Activated T-helper 1 cell treated with anti-CD3 and anti-CD28 coated beads, Interleukin-12 subunit alpha, Interleukin-12 subunit beta, Interleukin-2, Interleukin-4 antibody, amounts not matched to agents 30 ng/mL and 10 ng/mL and 1 ng/mL, durations not matched to agents 14 hours and 24 hours and 36 hours (primary cell): ENCODE data around the gene NPTN. TPM values are rescaled to one million over a fixed set of nuclear protein-coding genes. Genes with fewer than 3 reads are reported as not detected.
"Not testable (repeated sequence)": the region's sequence is repeated elsewhere in the genome, so short reads cannot be mapped to it uniquely, and the experiment has no call there.

Experiments
- DNase-seq: peaks from one replicate; pipeline ENCODE4 v3.0.0; 2021; ENCODE audit warnings: low spot score
- H3K27ac Mint-ChIP-seq: one replicate; pipeline ENCODE4 v1.8.0; 2021; ENCODE audit warnings: mild to moderate bottlenecking, mixed read lengths
- H3K27me3 Mint-ChIP-seq: one replicate; pipeline ENCODE4 v1.8.0; 2022; ENCODE audit warnings: mild to moderate bottlenecking, moderate library complexity, mixed read lengths; ENCODE audit not compliant: insufficient read depth
- H3K36me3 Mint-ChIP-seq: one replicate; pipeline ENCODE4 v1.8.0; 2021; ENCODE audit warnings: low read depth, mixed read lengths
- H3K4me1 Mint-ChIP-seq: one replicate; pipeline ENCODE4 v1.8.0; 2021; ENCODE audit warnings: low read depth, mixed read lengths
- H3K4me3 Mint-ChIP-seq: one replicate; pipeline ENCODE4 v1.8.0; 2021; ENCODE audit warnings: mild to moderate bottlenecking, moderate library complexity, mixed read lengths
- H3K9me3 Mint-ChIP-seq: one replicate; pipeline ENCODE4 v1.8.0; 2021; ENCODE audit warnings: mixed read lengths
- intact Hi-C: fragments of 100-400 bp; cut with micrococcal nuclease; formaldehyde crosslinking; loops from one replicate; pipeline ENCODE4 v1.15.1; 2024
- total RNA-seq: library from RNA; stranded (reverse); gene quantifications from 2 replicates; pipeline ENCODE4 v1.2.3, GENCODE V29; 2022

Gene NPTN
- total RNA-seq, 1 donor from 2014 or later: 91.2 TPM

GRCh38 chr15:73655724-73656123 is 22.5 kb upstream of the NPTN start:
- DNase-seq: no peak
- Mint-ChIP-seq H3K36me3 (no peaks in the 10 kb centered on the region), H3K27ac (no peak overlapping the region), H3K27me3 (peaks cover 22% of the 10 kb centered on the region), H3K4me1 (peaks cover 5% of the 10 kb centered on the region), H3K9me3 (no peaks in the 10 kb centered on the region), H3K4me3 (no peak overlapping the region)
- intact Hi-C loops: no loop called here

DNA sequence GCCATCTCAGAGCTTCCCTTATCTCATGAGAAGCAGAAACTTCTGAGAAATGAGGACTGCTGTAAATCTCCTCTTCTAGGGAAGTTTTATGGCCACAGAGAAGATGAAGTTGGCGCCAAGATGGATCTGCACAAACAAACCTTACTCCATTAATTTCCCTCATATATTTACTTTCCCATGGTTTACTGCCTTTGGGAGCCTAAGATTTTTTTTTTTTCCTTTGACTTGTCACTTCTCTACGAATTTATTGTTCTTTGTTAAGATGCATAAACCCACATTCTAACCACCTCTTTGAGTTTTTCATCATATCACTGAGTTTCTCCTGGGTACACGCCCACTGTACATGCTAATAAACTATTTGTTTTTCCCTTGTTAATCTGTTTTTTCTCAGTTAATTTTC is 21.5 kb upstream of the NPTN start:
- H3K4me1 Mint-ChIP-seq: peaks cover 12% of the 10 kb centered on the region
- peaks cover 19% of the 10 kb centered on the region for H3K27me3 Mint-ChIP-seq
- H3K4me3 Mint-ChIP-seq: no peak overlapping the region
- intact Hi-C loops: no loop called here
- H3K9me3 Mint-ChIP-seq: no peaks in the 10 kb centered on the region
- no peak overlapping the region for H3K27ac Mint-ChIP-seq
- no peaks in the 10 kb centered on the region for H3K36me3 Mint-ChIP-seq
- no peak for DNase-seq

GRCh38 chr15:73650416-73651126 is 17.4 kb upstream of the NPTN start:
- no peaks in the 10 kb centered on the region for H3K9me3 Mint-ChIP-seq
- DNase-seq: no peak
- no peak overlapping the region for H3K4me3 Mint-ChIP-seq
- H3K27me3 Mint-ChIP-seq: peaks cover 9% of the 10 kb centered on the region
- peaks cover 12% of the 10 kb centered on the region for H3K4me1 Mint-ChIP-seq
- H3K36me3 Mint-ChIP-seq: no peaks in the 10 kb centered on the region
- intact Hi-C loops: loop anchor here (2.0 kb wide), 2 partner anchors 14 to 26 kb away; no protein-coding TSS in a partner anchor
- peak overlapping the region; percentile 47 for H3K27ac Mint-ChIP-seq

DNA sequence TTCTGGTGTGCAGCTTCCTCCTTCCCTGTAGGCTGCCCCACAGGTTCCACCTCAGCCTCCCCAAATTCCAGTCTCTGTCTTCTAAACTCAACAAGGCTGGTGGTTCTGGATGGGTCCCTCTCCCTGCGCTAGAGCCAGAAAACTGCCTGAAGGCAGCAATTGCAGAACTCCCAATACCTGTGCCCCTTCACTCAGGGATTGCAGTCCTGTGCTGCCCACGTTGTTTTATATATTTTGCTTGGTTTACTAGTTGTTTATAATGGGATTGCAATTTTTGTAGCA is 14.8 kb upstream of the NPTN start:
- intact Hi-C loops: no loop called here
- Mint-ChIP-seq H3K4me3 (no peak overlapping the region), H3K27ac (no peak overlapping the region), H3K27me3 (peaks cover 9% of the 10 kb centered on the region), H3K36me3 (no peaks in the 10 kb centered on the region), H3K9me3 (no peaks in the 10 kb centered on the region), H3K4me1 (peaks cover 12% of the 10 kb centered on the region)
- DNase-seq: no peak

DNA sequence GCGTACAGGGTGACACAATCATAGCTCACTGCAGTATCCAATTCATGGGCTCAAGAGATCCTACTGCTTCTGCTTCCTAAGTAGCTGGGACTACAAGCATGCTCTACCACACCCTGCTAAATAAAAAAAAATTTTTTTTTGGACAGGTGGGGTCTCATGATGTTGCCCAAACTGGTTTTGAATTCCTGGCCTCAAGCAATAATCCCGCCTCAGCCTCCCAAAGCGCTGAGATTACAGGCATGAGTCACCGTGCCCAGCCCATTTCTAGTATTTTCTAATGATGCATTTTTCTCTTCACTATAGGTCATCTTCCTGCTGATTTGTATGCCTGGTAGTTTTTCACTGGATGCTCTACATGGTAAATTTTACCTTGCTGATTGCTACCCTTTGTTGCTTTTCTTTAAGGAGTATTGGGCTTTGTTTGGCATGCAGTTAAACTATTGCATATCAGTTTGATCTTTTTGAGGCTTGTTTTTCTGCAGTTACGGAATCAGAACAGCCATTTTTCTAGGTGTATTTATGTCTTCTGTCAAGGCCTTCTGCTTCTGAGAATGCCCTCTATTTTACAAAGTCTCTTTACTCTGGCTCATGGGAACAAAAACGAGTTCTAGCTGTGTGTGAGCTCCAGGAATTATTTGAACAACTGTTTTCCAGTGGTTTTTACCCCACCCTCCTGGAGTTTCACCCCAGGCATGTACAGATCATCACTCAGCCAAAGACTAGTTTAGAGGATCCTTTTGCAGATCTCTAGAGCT is 14.2 kb upstream of the NPTN start:
- H3K4me1 Mint-ChIP-seq: peaks cover 12% of the 10 kb centered on the region
- no peak overlapping the region for H3K4me3 Mint-ChIP-seq
- no peak for DNase-seq
- intact Hi-C loops: no loop called here
- H3K27ac Mint-ChIP-seq: no peak overlapping the region
- H3K36me3 Mint-ChIP-seq: no peaks in the 10 kb centered on the region
- no peaks in the 10 kb centered on the region for H3K9me3 Mint-ChIP-seq
- peaks cover 9% of the 10 kb centered on the region for H3K27me3 Mint-ChIP-seq

DNA sequence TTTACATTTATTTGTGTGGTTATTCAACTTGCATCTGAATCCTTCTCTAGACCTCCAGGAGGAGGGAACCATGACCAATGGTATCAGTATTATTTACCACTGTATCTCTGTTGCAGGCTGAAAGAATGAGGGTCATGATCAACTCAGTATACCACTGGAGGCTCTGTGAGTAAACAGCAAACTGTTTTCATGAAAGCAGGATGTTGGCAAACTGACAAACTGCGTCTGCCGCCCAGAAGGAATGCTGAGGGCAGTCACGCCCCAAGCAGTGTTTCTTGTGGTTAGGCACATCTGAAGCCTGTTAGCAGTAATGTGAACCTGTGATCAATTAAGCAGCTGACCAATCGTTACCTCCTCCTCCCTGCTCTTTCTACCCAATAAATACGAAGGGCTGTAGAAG is 6.3 kb upstream of the NPTN start:
- not testable (repeated sequence) for H3K9me3 Mint-ChIP-seq, DNase-seq, H3K27ac Mint-ChIP-seq, H3K4me3 Mint-ChIP-seq, H3K36me3 Mint-ChIP-seq
- H3K27me3 Mint-ChIP-seq: peaks cover 23% of the 10 kb centered on the region
- intact Hi-C loops: loop anchor here (5.0 to 10.0 kb wide), 2 partner anchors 332 to 355 kb away; partner anchors contain the start of genes PML and STOML1
- peaks cover 10% of the 10 kb centered on the region for H3K4me1 Mint-ChIP-seq

DNA sequence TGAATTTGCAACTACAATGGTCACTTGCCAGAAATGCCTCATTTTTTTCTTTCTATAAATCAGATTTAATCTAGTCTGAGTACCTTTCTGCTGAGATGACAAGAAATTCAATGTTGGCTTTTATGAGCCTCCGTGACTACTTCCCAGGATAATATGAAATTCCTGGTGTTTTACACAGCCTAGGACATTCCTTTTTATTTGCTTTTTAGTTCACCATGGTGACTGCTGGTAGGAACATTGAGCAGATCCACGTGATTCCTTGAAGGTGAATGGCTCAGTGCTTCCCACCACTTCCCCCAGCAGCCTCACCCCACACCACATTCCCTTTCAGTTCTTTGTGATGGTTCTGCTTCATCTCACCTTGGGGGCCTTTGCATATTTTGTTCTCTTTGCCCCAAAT is 4.3 kb upstream of the NPTN start:
- Mint-ChIP-seq H3K36me3 (no peaks in the 10 kb centered on the region), H3K4me3 (no peak overlapping the region), H3K27ac (no peak overlapping the region), H3K9me3 (peaks cover 6% of the 10 kb centered on the region), H3K27me3 (peaks cover 16% of the 10 kb centered on the region), H3K4me1 (peaks cover 18% of the 10 kb centered on the region)
- no peak for DNase-seq
- intact Hi-C loops: loop anchor here (2.0 to 10.0 kb wide), 3 partner anchors 13 to 357 kb away; partner anchors contain the start of genes PML and STOML1

- peak overlapping the region; percentile 70 for H3K27ac Mint-ChIP-seq
These were observed 854 bp upstream of the NPTN start for GRCh38 chr15:73633991-73634495.

GRCh38 chr15:73632670-73633058 is 525 bp downstream of the NPTN start:
- peaks cover 60% of the 10 kb centered on the region for H3K4me1 Mint-ChIP-seq
- peak; percentile 9 for DNase-seq
- H3K4me3 Mint-ChIP-seq: peak overlapping the region; percentile 89
- peak overlapping the region; percentile 74 for H3K27ac Mint-ChIP-seq
- intact Hi-C loops: loop anchor here (1.0 to 10.0 kb wide), 7 partner anchors 25 to 946 kb away; partner anchors contain the start of genes ARID3B, BBS4, HIGD2B and PML
- peaks cover 8% of the 10 kb centered on the region for H3K27me3 Mint-ChIP-seq
- H3K36me3 Mint-ChIP-seq: peaks cover 3% of the 10 kb centered on the region
- no peaks in the 10 kb centered on the region for H3K9me3 Mint-ChIP-seq

More at GRCh38 chr15:73633991-73634495, 854 bp upstream of the NPTN start:
- Mint-ChIP-seq H3K4me1 (peaks cover 51% of the 10 kb centered on the region), H3K27me3 (peaks cover 10% of the 10 kb centered on the region), H3K4me3 (peak overlapping the region; percentile 89), H3K36me3 (no peaks in the 10 kb centered on the region), H3K9me3 (no peaks in the 10 kb centered on the region)
- DNase-seq: no peak
- intact Hi-C loops: loop anchor here (2.0 to 10.0 kb wide), 6 partner anchors 47 to 947 kb away; partner anchors contain the start of genes ARID3B, BBS4, HIGD2B and PML

GRCh38 chr15:73631915-73632669 is 1.1 kb downstream of the NPTN start:
- Mint-ChIP-seq H3K4me3 (peak overlapping the region; percentile 89), H3K27ac (peak overlapping the region; percentile 74), H3K27me3 (peaks cover 7% of the 10 kb centered on the region), H3K36me3 (peaks cover 3% of the 10 kb centered on the region), H3K9me3 (no peaks in the 10 kb centered on the region), H3K4me1 (peaks cover 58% of the 10 kb centered on the region)
- intact Hi-C loops: loop anchor here (1.0 to 10.0 kb wide), 7 partner anchors 25 to 945 kb away; partner anchors contain the start of genes ARID3B, BBS4, HIGD2B and PML
- no peak for DNase-seq

DNA sequence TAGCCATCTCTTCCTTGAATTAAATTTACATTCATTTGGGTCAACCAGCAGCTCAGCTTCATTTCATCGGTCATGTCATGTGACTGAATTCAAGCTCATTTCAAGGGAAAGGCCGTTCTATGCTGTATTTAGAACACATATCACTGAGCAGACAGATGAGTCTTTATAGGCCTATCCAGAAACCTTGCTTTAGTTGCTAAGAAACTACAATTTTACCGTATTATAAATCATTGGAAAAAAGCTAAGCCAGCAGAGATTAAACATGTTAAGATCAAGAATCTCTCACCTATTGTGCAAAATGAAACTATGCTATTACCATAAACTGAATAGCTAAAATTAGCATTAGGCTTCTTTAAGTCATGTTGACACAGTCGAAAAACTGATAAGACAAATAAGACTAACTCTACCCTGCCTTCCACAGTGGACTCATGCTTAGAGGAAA is 2.2 kb downstream of the NPTN start:
- intact Hi-C loops: loop anchor here (5.0 to 10.0 kb wide), 4 partner anchors 364 to 911 kb away; partner anchors contain the start of genes ARID3B, PML and STOML1
- Mint-ChIP-seq H3K4me3 (peak overlapping the region; percentile 48), H3K36me3 (peaks cover 3% of the 10 kb centered on the region), H3K27me3 (no peaks in the 10 kb centered on the region), H3K9me3 (no peaks in the 10 kb centered on the region), H3K4me1 (peaks cover 50% of the 10 kb centered on the region), H3K27ac (peak overlapping the region; percentile 19)
- DNase-seq: no peak

- no peak overlapping the region for H3K4me3 Mint-ChIP-seq
- DNase-seq: no peak
- H3K27me3 Mint-ChIP-seq: no peaks in the 10 kb centered on the region
- no peak overlapping the region for H3K27ac Mint-ChIP-seq
- intact Hi-C loops: loop anchor here (5.0 to 10.0 kb wide), 4 partner anchors 365 to 912 kb away; partner anchors contain the start of genes ARID3B, PML and STOML1
- peaks cover 3% of the 10 kb centered on the region for H3K36me3 Mint-ChIP-seq
- peaks cover 50% of the 10 kb centered on the region for H3K4me1 Mint-ChIP-seq
- H3K9me3 Mint-ChIP-seq: no peaks in the 10 kb centered on the region
These were observed 3.3 kb downstream of the NPTN start for GRCh38 chr15:73629798-73630429.
